GM19468 (cell line): Measurements from ENCODE around the gene CCSER1.

Experiments used
- ATAC-seq: cut with Tn5 transposase; IDR thresholded peaks from one replicate; pipeline ENCODE4 v1.9.1; 2021; ENCODE audit warnings: mild to moderate bottlenecking, moderate library complexity, moderate number of reproducible peaks; ENCODE audit not compliant: unreplicated experiment; ENCODE audit errors: extremely low read depth

The CCSER1 gene

DNA sequence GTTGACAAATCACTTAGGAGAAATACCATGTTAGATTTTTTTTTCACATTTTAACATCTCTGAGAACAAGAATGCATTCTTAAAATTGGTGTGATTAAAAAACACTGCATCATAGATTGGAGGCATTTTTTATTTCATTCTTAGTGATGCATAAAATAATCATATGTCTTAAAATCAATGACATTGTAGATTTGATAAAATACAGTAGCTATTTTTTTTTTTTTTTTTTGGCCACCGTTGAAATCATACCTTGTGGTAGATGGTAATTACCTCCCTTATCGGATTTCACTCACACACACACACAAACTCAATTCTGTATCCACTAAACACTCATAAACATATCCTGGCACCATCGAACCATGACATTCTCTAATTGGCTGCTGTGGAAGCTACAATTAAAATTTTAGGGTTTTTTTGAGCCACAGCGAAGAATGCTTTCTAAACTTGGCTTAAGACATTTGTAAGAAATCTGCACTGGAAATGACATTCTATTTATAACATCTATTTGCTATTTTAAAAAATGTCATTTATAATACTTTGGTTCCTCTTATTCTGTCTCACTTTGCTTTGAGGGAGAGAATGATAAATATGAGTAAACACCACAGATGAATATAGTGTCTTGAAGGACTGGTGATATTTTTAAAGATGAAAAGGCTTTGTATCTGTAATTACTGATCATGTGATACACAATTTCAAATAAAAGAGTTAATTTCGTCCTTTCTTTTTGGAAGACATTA, 60.1 kb downstream of the CCSER1 start:
- no peak for ATAC-seq

DNA sequence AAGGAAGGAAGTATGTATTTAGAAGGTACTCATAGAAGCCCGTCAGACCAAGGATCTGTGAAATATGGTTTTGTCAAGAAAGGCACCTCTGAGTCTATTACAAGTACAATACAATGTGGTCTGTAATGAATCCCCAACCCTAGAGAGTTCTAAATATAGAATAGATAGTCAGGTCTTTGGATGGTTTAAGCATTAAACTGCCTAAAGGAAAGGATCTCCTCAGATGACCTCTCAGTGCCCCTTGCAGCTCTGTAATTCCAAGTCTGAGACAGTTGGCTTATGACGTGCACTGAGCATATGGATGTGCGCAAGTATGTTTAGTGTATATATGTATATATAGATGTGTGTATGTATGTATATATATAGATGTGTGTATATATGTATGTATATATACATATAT, 62.0 kb downstream of the CCSER1 start:
- ATAC-seq, result no peak

DNA sequence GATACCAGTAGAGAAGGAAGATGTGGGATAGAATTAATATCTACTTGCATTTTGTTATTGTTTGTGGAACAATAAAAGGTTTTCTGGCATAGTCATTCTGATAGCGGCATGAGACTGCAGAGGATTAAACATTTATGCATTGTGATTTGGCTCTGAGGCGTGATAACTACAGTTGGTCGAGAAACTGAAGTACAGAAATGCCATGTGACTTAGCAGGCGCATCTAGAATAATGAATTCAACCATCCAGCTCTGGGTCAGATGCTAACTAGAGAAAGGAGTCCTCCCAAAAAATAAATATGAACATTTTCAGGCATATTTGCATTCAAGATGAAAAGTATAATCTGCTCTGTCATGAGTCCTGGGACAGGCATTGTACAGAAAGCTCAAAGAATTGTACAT, 62.8 kb downstream of the CCSER1 start:
- no peak for ATAC-seq

DNA sequence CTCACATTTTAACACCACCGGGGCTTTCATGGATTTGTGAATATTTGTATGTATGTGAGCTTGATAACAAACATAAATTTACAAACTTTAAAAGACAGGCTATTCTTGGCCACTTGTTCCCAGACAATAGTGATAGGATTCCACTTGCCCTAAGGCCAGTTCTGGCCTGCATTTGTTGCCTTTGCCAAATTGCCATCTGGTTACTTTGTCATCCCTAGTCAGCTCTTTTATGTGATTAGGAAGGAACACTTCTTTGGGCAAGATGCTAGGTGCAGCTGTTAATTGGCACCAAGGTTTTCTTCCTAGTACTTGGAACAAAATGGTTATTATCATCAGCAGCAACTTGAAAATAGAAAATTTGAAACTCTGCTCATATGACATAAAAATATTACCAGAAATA, 63.3 kb downstream of the CCSER1 start:
- ATAC-seq, result no peak

DNA sequence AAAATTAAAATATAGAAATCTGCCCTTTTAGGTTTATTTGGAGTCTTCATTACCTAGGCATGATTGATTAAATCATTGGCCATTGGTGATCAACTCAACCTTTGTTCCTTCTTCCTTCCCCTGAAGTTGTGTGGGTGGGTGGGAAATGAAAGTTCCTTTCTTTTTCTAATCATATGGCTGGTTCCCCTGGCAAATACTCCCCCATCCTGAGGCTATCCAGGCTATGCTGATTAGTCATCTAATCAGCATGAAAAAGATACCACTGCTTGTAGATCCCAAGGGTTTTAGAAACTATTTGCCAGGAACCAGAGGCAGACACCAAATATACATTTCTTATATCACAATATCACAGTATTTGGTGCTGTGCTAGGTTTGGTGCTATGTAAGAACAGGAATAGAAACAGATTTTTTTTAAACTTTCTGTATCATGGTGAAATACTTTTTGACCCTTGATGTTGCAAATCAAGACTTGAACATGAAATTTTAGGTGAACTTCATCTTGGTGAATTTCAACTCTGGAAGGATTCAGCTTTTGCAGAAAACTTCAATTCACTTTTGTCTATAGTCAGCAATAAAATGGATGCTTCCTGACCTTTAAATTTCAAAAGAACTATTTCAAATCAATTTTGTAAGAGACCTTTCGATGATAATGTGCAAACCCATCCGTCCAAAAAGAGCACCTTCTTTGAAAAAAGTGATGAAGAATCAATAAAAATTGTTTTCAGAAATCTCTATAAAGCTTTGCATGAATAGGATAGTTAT, 71.1 kb downstream of the CCSER1 start:
- no peak for ATAC-seq

DNA sequence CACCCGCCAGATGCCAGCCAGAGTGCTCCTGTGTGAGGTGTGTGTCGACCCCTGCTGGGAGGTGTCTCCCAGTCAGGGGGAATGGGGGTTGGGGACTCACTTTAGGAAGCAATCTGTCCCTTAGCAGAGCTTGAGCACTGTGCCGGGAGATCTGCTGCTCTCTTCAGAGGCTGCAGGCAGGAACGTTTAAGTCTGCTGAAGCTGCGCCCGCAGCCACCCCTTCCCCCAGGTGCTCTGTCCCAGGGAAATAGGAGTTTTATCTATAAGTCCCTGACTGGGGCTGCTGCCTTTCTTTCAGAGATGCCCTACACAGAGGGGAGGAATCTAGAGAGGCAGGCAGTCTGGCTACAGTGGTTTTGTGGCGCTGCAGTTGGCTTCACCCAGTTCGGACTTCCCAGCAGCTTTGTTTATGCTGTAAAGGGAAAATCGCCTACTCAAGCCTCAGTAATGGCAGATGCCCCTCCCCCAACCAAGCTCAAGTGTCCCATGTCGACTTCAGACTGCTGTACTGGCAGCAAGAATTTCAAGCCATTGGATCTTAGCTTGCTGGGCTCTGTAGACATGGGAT, 80.8 kb downstream of the CCSER1 start:
- no peak for ATAC-seq

DNA sequence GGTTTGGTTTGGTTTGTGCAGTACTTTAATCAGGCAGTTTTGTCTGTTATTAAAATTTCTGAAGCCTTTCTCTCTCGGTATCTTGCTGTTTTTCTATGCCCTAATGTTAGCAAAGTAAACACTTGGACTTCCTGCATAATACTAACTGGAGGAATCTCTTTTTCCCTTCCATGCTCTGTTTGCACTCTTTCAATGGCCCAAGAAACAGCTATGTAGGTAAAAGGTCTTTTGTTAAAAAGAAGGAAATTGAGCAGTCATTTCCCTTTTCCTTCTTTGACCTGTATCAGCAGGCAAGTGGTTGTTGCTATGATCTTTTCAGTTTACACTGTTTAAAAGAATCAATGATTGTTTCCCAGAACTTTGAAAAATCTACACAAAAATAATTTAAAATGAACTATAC, 82.7 kb downstream of the CCSER1 start:
- ATAC-seq, result no peak

DNA sequence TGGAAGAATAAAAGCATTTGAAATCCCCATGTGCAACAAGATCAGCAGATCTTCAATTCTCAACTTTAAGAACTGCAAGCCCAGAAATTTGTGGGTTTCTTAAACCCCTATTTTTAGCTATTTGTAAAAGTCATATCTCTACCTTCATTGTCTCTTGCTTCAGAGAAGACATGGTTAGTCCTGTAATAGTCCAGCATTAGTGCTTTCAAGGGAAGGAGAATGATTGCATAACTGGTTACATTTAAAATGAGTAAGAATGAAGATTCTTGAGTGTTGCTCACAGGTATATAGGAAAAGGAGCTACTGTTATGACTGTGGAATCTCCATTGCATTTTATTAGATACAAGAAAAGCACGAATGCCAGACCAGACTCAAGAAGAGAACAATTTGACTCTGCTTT, 84.0 kb downstream of the CCSER1 start:
- no peak for ATAC-seq

DNA sequence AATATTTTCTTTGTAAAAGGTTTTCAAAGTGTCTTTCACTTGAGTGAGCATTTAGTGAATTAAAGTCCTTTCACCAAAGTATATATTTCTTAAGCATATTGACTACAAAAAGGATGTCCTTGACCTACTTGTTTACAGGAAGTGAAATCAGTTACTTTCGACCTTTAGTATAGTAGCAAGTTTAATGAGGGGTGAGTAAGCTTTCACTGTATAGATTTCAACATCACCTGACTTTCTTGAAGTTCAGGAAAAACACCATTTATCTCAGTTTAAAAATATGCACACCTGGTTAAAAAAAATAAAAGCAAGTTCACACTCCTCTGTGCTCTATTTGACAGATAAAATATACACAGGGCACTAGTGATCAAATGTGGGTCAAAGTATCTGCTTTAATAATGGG, 88.1 kb downstream of the CCSER1 start:
- ATAC-seq, result no peak

DNA sequence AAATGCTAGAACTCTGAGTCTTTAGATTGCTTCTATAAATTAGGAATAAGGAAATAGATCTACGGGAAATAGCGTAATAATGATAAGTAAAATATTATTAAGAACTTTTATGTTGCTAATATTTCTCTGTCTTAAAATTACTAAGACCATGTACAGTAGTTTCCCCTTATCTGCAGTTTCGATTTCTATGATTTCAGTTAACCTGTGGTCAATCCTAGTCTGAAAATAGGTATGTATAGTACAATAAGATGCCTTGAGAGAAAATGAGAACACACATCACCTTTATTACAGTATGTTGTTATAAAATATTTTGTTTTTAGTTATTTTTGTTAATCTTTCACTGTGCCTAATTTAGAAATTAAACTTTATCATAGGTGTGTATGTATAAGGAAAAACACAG, 92.6 kb downstream of the CCSER1 start:
- no peak for ATAC-seq

DNA sequence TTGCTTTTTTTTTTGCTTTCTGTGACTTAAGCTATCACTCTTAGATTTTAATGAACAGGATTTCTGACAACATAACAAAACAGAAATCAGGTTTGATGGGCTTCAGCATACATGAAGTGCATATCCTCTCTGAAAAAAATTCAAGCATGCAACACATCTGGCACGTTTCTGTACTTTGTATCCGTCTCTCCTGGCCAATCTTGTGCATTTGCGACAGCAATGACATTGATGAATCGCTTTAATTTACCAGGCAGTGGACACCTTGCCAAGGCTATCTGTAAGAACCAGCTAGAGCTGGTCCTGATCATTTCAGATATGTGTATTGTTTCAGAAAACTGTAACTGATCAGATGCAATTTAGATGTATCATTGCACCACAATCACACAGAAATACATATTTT, 93.3 kb downstream of the CCSER1 start:
- no peak for ATAC-seq

DNA sequence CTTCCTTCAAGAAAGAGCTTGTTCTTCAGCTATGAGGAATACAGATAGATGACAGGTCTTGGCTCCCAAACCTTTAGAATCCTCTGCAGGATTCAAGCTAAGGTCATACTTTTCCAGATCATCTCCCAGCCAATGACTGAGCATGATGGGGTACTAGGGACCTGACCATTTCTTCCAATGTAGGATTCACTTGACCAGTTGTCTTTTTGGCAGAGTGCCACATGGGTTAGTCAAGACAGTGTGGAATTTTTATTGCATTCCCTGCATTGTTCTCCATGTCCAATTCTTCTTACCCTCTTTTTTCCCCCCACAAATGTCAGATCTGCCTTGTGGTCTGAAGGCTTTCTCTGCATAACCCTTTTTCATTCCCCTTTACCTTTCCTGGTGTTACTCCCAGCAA, 99.5 kb downstream of the CCSER1 start:
- ATAC-seq, result no peak

DNA sequence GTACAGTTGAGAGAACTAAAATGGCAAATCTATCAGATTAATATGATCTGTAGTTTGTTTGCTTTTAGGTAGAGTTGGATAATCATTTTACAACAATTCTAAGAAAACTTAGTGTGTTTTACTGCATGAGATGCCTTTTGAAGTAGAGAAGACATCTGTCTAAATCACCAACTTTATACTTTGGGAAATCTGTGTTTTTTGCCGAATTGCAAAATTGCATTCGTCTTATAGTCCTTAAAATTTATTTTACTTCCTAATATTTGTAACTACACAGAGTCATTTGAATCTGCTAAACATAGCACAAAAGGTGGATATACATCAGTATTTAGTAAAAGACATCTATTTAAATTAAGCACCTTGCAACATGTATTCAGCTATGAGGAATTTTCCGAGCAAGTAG, 100.0 kb downstream of the CCSER1 start:
- no peak for ATAC-seq

DNA sequence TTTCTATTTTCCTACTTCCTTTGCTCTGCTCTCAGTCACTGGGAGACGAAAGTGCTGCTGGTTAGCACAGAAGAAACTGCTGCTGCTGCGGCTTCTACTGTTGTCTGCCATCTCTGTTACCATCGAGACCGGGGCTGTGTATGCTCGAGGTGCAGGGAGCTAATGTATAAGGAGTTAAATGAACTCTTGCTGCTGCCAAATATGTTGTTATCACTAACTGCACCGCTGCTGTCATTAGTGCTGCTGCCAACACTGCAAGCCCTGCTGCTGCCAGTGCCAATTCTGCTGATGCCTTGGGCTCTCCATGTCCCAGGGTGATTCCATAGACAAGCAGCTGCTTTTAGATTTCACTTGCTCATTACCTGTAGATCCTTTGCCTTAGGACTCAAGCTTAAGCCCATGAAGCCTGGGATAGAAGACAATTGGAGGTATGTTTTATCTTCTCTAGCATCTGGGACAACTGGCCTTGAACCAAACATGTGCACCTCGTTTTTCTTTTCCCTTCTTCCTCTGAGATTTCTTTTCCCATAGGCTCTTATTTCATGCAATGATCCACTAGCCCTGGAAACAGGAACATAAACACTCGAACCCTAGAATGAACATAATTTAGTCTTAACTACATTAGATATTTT, 107.8 kb downstream of the CCSER1 start:
- ATAC-seq, result no peak

DNA sequence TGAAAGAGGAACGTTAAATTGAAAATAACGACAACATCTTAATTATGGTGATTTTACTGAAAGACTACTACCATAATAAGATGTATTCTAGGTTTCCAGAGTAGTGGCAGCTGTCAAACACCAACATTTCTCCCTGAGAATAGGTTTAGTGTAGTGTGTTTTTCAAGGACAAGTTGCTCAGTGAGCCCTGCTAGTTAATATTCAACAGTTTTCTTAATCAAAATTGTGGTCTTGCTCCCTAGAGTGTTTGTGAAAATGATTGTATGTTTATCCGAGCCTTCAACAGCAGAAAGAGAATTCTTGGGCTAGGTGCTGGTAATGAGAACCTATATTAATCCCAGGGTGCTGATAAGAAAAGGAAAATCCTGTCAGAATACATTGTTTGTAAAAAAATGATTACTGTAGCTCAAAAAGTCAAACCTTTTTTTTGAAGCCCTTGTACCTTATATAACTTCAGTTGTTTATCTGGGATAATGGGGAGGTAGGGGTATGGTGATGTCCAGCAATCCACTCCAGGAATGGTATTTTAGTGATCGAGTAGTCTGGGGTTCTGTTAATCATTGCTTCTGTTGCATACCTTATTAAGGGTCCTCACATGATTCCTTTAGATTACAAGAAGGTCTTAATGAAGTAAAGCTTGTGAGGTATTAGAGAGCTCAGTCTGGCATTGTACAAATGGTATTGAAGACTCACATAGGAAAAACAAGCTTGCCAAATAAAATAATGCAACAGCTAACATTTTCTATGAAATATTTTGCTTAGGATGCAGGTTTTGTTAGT, 110.7 kb downstream of the CCSER1 start:
- ATAC-seq, result no peak

DNA sequence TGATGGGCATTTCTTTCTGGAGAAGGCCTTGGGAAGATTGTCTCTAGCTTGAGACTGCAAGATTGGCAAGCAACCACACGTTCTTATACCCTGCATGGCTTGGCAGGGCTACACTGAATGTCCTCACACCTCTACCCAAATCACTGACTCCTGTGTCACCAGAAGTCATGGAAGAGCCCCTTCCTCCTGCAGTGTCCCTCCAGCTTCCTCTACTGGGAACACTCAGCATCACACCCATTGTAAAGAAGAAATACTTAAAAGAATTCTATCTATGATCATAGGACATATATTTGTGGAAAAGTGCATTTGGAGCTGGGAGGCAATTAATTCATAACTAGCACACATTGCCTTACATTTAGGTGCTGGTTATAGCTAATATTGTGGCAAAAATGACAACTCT, 113.1 kb downstream of the CCSER1 start:
- ATAC-seq, result no peak

DNA sequence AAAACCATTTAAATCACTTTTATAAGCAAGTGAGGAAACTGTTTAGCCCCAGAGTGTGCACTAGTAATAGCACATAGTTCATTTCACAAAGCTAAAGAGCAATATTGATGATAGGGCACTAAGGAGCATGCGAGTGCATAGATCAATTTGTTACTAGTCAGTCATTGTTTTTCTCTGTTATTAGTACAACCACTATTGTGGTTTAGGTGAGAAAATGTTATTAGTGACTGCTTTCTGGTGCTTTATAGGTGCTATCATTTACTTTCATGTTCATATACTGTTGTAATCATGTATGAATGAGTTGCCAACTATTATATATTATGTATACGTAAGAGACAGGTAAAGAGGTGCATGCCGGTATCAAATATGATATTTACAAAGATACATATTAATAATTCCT, 113.8 kb downstream of the CCSER1 start:
- no peak for ATAC-seq

DNA sequence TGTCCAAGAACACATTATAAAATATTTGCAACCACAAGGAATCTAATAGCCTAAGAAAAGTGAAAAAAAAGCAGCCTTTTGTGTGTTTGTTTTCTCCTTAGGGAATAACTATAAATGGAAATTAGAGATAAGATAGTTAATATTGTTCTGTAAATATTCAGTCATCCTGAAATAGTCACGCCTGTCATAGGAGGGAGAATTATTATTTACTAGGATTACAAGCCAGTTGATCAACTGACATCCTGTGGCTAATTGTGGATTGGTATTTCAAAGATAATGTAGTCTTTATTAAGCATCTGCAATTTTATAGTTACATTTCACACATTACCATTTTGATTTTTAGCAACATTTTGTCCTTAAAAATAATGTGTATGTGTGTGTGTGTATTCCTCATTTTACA, 118.6 kb downstream of the CCSER1 start:
- ATAC-seq, result no peak

DNA sequence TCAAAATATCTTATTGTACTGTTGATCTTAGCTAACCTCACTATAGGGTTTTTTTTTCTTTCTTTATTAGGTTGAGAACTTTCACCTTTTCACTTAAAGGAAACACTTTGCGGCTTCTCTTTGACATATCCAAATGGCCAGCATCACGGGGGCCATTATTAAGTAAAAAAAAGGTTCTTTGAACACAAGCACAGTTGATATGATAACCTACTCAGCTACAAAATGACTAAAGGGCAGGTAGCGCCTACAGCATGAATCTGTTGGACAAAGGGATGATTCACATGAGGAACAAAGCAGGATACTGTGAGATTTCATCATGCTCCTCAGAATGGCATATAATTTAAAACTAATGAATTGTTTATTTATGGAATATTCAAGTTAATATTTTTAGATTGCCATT, 119.6 kb downstream of the CCSER1 start:
- no peak for ATAC-seq

DNA sequence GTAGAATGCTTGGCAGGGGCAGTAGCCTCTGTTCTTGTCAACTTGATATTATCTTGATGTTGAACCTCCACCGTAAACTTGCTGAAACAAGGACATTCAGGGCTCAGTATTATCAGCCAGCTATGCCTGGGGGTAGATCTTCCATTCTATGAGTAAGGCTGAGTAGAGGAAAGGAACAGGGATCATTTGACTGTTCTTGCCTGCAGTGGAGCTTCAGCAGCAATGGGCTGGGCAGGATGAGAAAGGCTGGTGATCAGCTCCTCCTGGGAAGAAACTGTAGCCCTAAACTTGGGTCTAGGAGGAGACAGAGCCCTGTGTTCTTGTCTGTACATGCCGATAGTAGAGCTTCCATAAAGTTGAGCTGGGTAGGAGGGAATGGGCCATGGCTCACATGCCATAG, 127.2 kb downstream of the CCSER1 start:
- ATAC-seq, result no peak
